ENCODE data around the gene SH2D2A.

The SH2D2A gene

DNA sequence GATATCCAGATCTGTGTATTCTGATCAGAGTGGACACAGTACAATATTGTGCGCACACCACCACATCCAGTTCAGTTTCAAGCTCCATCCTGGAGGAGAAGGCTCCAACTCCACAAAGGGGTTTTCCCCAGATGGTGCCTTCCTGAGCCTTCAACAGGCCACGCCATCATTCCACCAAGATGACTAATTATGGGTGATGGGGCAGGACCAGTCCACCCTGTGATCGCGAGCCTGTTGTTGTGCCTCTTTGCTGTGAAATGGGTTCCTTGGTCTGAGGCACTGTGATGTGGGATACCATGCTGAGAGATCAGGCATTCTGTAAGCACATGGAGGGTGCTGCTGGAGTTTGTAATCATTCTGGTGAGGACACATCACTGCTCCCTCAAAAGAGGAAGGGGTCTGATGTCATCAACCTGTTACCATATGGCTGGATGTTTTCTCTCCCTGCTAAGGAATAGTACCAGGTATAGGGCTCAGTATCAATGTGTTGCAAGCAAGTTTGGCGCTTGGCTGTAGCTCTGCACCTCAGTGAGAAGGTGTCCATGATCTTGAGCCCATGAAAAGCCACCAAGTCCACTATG is 6.7 kb upstream of the SH2D2A start:
- no peak for DNase-seq (ENCODE audit: low spot score)

DNA sequence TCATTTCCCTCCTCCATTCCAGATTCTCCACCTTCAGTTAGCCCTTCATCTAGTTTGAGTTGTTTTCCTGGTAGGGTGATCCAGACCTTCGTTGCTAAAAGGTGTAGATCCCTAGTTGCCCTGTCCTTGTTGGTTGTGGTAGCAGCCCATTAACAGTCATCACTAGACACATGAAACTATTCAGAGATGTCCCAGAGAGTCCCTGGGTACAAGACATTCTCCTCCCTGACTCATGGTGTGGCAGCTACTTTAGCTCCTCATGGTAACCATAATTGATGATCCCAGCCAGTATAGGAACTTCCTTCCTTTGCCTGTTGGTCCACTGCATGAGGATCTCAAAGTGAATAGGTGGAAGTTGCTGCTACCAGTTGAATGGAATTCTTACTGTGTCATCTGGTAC is 6.0 kb upstream of the SH2D2A start:
- no peak for DNase-seq (ENCODE audit: low spot score)

DNA sequence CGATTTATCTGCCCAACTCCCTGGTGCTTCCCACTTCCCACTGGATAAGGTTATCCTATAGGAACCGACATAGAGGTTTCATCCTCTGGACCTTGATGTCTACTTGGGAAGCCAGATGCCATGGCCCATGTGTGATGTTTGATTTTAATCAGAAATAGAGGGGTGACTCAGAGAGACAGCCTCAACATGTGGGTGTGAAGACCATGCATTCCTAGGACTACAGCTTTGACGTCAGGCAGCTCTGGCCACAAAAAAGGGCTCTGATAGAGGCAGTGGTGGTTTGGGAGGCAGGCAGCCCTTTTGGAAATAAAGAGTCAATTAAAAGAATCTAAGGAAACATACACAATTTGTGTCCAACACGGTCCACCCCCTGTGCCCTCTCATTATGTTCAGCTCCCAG is 5.2 kb upstream of the SH2D2A start:
- DNase-seq (ENCODE audit: low spot score) = no peak

DNA sequence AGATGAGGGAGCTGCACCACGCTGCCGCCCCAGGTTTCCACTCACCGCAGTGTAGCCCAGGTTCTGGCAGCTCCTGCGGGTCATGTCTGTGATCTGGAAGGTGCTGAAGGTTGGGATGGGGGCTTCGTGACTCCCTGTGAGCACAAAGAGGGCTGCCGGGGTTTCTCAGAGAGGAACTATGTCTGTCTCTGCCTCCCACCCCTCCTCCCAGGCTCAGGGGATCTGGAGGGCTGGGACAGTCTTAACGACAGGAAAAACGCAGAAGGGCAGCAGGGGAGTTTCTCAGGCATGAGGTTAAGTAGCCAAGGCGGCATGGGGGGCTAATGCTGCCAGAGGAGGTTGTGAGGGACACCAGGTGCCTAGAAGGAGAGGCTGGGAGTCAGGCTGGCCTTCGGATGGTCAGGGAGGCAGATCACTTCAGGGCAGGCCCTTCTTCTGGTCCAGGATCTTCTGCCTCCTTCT is 656 bp downstream of the SH2D2A start:
- no peak for DNase-seq (ENCODE audit: low spot score)

DNA sequence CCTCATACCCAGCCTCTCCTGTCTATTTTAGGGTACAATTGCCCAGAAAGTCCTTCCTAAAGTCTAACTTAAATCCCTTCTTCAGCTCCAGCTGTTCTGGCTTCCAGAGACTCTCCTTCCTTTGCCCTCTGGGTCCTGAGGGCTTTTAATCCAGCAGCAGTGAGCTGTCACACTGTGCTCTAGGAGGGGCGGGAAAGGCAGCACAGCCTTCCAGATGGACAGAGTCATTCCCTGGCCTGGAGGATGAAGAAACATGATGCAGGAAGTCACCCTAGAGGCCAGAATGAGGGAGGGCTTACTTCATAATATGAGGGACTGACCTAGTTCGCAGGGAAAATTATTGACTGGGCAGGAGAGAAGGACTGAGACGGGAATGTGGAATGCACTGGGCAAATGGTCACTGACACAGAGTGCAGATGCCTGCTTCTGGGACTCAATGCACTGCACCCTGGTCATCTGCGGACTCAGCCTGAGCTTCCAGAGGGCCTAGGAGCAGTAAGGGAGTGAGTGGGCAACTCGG is 1.3 kb downstream of the SH2D2A start:
- no peak for DNase-seq (ENCODE audit: low spot score)

DNA sequence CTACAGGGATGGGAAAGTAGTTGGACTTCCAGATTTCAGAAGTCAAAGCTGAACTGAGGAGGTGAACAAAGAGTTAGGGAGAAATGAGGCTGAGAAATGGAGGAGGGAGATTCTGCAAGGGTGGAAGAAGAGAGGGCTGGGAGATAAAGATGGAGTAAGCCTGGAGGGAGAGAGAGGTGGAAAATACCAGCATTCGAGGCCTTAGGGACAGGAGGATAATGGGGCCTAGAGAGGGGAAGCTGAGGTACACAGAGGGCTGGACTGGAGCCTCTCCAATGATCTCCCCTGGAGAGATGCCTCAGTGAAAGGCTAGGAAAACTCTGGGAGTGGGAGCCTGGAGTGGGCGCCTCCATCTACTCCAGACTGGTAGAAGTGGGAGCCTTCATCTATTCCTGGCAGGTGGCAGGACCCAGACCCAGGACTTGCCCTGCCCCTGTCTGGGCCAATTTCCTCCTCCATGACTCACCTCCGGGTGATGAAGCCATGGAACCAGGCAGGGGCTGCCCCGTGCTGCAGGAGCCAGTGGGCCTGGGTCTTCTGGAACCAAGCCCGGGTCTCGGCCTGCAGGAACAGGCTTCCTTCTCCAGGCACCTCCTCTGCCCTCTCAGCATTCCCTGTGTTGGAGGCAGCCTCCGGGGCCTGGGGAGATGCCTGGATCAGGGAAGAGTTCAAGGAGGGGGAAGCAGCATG is 1.9 kb downstream of the SH2D2A start:
- no peak for DNase-seq (ENCODE audit: low spot score)

DNA sequence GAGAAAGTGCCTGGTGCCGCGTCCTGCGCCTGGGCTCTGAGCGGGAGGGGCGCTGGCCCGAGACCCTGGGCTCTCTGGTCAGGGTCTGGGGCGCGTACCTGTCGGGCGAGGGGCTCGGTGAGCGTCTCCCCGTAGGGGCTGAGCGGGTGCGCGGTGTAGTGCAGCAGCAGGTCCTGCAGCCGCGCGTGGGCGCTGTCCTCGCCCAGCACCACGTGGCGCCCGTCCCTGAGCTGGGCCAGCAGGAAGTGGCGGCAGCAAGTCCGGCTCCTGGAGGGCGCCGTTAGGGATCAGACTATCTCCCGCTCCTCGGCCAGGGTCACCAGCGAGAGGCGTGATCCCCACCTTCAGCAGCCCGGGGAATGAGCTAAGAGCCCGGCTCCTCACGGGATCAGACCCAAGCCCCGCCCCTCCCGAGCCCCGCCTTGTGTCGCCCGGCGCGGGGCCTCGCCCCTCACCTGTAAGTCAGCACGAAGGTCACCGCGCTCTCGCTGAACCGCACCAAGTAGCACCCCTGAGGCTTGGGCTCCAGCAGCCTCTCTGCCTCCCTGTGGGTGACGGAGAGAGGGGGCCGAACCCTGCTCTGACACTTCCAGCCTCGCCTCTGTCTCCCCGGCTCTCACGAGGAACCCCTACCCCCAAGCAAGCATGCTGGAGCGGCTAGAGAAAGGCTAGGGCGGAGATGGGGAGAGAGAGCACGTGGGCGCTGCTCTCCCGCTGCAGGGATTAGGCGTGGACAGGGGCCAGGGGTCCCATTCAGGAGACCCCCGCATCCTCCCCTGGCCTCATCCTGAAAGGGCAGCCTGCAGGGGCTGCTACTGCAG is 2.7 kb downstream of the SH2D2A start:
- peak; percentile 77 for DNase-seq (ENCODE audit: low spot score)

DNA sequence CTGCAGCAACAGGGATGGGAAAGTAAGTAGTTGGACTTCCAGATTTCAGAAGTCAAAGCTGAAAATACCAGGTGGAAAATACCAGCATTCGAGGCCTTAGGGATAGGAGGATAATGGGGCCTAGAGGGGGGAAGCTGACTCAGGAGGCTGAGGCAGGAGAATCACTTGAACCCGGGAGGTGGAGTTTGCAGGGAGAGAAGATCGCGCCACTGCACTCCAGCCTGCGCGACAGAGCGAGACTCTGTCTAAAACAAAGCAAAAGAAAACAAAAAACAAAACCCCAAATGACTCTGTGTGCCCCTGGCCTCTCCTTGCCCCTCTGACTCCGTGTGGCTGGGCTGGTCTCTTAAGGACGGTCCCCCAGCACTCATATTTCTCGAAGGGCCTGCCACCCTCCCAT is 3.4 kb downstream of the SH2D2A start:
- no peak for DNase-seq (ENCODE audit: low spot score)

DNA sequence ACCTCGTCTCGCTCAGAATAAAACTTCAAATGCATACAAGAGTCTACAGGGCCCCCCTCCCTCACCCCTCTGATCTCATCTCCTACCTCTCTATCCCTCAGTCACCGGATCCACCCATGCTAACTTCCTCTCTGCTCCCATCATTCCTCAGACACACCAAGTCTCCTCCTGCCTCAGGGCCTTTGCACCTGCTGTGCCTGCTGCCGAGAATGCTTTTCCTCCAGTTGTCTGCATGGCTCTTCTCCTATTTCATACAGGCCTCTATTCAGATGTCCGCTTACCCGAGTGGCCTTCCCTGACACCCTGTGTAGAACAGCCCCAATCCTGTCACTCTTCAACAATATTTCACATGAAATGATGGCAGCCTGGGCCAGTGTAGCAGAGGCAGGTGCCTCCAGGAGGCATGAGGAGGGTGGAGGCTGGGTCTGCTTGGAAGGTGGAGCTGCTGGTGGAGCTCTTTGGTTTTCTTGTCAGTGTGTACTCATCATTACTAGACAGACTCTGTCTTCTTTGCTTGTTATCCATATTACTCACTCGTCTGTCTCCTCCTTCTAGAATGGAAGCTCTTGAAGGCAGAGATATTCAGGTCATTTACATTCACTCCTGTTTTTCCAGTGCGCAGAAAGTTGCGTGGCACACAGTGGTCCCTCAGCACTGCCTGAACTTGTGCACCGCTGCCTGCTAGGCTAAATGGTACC is 4.2 kb downstream of the SH2D2A start:
- no peak for DNase-seq (ENCODE audit: low spot score)

DNA sequence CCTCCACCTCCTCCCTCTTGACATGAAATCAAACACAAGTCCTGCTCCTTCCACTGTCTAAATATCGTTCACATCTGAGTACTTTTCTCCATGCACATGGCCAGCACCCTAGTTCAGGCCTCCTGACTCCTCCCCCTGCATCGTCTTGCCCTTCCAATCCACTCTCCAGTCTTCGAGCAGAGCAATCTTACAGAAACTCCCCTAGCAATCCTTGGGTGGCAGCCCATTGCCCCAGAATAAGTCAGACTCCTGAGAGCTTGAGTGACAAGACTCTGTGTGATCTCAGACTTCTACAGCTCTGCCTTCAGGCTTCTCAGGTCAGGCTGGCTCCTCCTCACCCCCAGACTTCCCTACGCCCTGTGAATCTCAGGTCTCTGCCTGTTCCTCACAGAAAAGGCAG is 5.5 kb downstream of the SH2D2A start:
- DNase-seq (ENCODE audit: low spot score) = no peak

DNA sequence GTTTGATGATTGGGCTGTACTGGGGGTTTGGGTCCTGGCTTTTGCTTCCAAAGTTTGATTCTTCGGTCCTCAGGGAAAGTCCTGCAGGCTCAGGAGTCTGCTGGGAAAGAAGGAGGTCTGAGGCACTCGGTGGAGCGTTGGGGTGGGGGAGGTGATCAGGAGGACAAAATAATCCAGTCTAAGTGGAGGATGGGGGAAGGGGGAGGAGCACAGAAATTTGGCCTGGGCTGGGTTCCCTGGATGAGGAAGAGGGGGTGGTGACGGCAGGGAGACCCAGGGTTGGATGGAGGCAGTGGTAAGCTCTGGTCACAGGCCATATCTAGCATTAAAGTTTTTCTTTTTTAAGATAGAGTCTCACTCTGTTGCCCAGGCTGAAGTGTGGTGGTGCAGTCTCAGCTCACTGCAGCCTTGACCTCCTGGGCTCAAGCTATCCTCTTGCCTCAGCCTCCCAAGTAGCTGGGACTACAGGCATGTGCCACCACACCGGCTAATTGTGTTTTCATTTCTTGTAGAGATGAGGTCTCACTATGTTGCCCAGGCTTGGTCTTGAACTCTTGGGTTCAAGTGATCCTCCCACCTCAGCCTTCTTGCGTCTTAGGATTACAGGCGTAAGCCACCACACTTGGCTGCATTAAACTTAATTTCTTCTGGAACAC is 6.8 kb downstream of the SH2D2A start:
- no peak for DNase-seq (ENCODE audit: low spot score)

DNA sequence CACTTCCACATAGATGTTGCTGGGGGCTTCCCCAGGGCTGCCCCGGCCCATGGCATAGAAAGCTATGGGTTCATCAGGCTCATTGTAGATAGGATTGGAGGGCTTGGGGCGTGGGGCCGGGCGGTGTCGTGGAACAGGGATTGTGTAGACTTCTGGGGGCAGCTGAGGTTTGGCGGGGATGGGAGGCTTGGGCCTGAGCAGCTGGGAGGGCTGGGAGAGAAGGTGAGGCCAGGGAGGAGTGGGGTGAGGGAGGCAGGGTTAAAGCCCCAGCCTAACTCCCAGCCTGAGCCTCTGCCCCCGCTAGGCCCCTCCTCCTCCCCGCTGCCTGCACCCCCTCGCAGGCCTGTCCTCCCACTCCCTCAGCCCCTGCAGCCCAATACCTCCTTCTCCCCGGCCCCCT is 7.4 kb downstream of the SH2D2A start:
- no peak for DNase-seq (ENCODE audit: low spot score)

DNA sequence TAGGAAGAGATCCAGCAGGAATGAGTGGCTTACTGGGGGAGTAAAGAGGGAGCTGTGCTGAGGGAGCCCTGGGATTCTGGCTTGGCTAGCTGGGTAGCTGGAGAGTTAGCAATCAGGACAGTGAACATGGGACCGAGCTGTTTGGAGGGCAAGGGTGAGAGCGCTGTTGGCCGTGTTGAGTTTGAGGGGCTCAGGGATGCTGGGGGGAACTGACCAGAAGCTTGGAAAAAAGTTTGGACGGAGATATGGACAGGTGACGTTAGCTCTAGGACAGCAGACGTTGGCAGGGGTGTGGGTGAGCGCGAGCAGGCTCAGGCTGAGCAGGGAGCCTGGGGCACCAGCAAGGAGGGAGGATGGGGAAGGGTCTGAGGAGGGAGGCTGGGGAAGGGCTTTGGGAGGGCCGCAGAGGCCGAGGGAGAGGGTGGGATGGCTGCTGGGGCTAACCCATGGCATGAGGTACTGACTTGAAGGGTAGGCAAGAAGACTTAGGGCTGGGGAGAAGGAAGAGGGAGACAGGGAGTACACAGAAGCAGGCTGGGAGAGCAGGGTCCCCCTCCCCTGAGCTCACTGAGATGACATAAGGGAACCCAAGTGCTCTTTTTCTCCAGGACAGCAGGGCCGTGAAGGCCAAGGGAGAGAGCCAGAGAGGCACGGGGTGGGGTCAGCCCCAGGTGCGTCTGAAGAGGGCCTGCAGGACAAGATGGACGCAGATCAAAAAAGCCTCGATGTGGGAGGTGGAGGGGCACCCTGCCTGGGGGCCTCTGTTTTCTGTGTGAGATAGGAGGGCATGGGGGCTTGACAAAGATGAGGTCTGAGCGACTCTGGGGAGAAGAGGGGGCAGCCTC is 8.2 kb downstream of the SH2D2A start:
- DNase-seq (ENCODE audit: low spot score) = no peak

DNA sequence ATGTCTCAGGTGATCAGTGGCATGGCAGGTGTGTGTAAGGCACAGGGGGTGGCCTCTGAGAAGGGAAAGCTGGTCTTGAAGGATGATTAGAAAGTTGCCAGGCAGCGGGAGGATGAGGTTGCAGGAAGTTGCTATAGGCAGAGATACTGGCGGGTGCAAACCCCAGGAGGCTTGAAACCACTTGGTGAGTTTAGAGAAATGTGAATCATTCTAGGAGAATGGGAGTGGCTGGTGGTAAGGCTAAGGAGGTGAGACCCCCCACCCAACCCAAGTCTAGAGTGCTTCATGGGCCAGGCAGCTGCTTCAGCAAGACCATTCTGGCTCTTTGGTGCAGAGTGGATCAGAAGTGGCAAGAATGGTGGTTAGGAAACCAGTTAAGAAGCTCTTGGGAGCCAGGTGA is 9.0 kb downstream of the SH2D2A start:
- DNase-seq (ENCODE audit: low spot score) = no peak

DNA sequence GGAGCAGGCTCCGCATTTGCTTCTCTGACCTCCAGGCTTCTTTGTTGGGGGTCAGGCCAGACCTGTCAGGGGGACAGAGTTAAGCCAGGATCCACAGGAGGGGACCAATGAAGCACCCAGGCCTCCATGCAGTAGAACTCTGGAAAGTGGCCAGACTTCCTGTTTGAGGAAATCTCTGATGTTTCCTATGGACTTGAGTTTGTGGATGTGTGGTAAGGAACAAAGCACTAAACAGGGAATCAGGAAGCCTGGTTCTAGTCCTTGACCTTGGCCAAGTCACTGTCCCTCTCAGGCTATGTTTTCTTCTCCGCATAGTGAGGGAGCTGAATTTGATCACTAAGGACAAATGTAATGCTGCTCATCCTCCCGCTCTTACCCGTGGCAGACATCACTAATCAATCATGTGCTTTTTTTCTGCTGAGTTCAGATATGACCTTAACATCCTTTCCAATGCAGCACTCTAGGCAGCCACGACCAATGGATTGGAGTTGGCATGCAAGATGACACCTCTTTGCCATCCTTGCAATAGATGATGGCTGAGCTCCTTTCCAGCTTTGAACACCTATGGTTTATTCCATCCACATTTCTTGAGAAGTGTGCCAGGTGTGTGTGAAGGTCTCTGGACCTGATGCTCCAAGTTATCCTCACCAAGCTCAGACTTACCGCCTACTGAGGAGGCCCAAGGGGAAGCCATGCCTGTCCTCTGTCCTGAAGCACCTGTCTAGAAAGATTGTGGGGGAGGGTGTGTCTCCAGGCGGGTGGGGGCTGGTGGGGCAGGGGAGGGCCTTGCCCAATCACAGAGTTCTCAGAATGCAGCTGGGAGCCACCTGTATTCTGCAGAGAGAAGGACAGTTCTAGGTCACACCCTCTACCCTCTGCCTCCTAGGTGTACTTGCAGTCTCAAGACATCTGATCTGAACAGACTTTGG is 9.9 kb downstream of the SH2D2A start:
- DNase-seq (ENCODE audit: low spot score) = no peak

DNA sequence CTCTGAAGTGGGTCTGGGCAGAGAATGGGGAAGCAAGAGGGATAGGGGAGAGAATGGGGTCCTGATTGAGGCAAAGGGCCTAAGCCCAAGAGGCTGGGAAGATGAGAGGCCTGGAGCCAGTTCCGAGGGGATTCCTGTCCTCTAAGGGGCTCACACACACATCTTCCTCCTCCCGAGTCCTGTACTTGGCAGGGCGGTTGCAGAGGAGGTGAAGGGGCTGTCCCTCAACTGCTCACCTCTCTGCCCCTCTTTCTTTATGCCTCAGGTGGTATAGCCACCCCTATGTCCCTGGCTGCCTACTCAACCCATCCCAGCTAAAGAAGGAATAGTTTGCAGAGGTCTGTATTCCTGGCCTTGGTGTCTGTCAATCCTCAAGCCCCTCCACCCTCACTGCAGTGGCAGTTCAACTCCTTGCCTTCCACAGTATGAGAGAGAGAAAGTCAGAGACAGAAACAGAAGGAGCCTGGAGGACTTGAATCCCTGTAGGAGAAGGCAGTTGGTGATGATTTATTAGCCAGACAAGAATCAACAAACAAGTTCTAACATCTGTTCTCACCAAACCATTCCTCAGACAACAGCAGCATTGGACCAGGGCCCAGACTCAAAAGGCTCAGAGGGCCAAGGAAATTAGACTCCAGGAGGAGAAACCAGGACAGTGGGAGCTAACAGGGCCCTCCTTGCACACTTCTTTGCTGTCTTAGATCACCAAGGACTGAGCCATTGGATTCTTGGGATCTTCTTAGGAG is 10.7 kb downstream of the SH2D2A start:
- no peak for DNase-seq (ENCODE audit: low spot score)

DNA sequence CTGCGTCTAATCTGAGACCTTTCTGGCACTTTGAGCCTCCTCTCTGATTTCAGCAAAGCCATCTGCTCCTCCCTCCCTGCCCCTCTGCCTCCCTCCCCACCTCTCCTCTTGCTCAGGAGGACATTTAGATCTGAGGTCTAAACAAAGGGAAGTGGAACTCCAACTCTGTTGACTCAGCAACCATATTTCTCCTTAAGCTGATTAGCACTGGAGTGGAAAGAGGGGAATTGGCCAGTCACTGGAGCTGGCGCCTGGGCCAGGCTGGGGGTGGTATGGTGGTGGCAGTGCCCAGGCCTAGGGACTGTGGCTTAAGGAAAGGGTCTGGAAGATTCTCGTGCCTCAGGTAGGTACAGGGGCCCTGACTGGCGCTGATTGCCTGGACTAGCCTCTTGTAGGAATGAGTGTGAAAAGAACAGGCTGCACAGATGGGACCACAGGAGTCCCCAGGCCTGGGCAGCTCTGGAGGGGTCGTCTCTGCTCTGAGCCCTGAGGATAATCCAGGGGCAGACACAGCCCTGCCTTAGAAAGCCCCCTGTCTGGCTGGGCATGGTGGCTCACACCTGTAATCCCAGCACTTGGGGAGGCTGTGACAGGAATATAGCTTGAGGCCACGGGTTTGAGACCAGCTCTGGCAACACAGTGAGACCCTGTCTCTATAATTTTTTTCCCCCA is 11.9 kb downstream of the SH2D2A start:
- no peak for DNase-seq (ENCODE audit: low spot score)

DNA sequence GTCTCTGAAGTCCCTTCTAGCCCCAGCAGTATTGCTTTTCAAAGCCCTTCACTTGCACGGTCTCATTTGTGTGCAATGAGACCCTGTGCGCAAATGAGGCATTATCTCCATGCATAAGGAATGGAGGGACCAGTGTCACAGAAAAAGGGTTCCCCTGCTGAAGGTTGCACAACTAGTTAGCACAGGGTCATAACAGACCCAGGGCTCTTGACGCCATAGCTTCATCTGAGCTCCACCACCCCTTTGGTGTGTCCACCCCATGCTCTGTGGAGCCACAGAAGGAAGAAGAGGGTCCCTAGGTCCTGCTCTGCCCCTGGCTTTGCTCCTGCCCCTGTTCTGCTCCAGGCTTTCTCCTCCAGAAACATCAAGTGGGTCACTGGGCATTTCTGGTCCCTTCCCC is 12.6 kb downstream of the SH2D2A start:
- no peak for DNase-seq (ENCODE audit: low spot score)

Data from LoVo (cell line).